K562 (cell line): Measurements from ENCODE around the gene EFCAB5. TPM values are rescaled to one million over a fixed set of nuclear protein-coding genes. Genes with fewer than 3 reads are reported as not detected.
"Not testable (repeated sequence)": the region's sequence is repeated elsewhere in the genome, so short reads cannot be mapped to it uniquely, and the experiment has no call there.

Source experiments
- ATAC-seq: fragments of 200-7000 bp; cut with Tn5 transposase; 3 replicates; pipeline ENCODE4 v1.9.1; 2020; ENCODE audit warnings: moderate library complexity
- BruUV-seq: library from RNA; stranded (reverse); fragments of 400-500 nt; replicated peaks from 2 replicates; lab custom pipeline; 2021; lab: Mats Ljungman, UMichigan
- CTCF ChIA-PET: fragments of 300-600 bp; formaldehyde crosslinking; extraction: SDS; loops from one replicate; lab custom pipeline; 2021; ENCODE audit warnings: low intra/inter-chr PET ratio; lab: Yijun Ruan, JAX
- POLR2A ChIA-PET: fragments of 300-600, 350-650 bp; sonication (Branson Sonifier 250); formaldehyde crosslinking; extraction: SDS; loops from one replicate; lab custom pipeline; 2021; ENCODE audit warnings: antibody characterized with exemption, inconsistent platforms; lab: Yijun Ruan, JAX
- DNase-seq, 4 experiments: peaks; one replicate each; pipeline versions ENCODE4 v3.0.0 to v3.0.0-alpha.2; 2011 to 2018; ENCODE audit warnings: low spot score in 3 of 4, mixed read lengths in 3 of 4; ENCODE audit errors: extremely low read depth in 1 of 4
- FAIRE-seq: peaks from 2 replicates; lab custom pipeline; 2011; peaks lifted over from hg19 to GRCh38; lab: Jason Lieb, UNC
- H2AFZ ChIP-seq: 2 replicates; pipeline ENCODE4 v1.6.0; 2011; ENCODE audit warnings: low read depth, low read length, control low read depth, inconsistent platforms
- H3K27ac ChIP-seq: fragments of 200-600 bp; 3 replicates; pipeline ENCODE4 v1.8.0; 2011; ENCODE audit warnings: low read depth, mild to moderate bottlenecking, control low read depth, inconsistent platforms, low read length, moderate library complexity, mixed read lengths; ENCODE audit errors: extremely low read depth
- H3K27me3 ChIP-seq, 2 experiments: fragments of 300-600 bp in 1 of 2; 2 replicates in 1 of 2; 3 replicates in 1 of 2; pipeline versions ENCODE4 v1.6.0 to v1.8.0; 2011; ENCODE audit warnings: inconsistent platforms in 2 of 2, low read length in 2 of 2, mild to moderate bottlenecking in 1 of 2, mixed read lengths in 1 of 2, moderate library complexity in 1 of 2; ENCODE audit not compliant: control insufficient read depth in 2 of 2, insufficient read depth in 2 of 2
- H3K36me3 ChIP-seq: fragments of 300-600 bp; 3 replicates; pipeline ENCODE4 v1.8.0; 2011; ENCODE audit warnings: mild to moderate bottlenecking, low read length, inconsistent platforms; ENCODE audit not compliant: control insufficient read depth, insufficient read depth
- H3K4me1 ChIP-seq, 2 experiments: fragments of 200-600 bp in 1 of 2; replicated peaks in 1 of 2; 2 replicates in 1 of 2; 3 replicates in 1 of 2; pipeline versions ENCODE4 v1.5.1 to v1.8.0; 2011; ENCODE audit warnings: inconsistent platforms in 2 of 2, low read length in 2 of 2, mild to moderate bottlenecking in 1 of 2, mixed read lengths in 1 of 2, moderate library complexity in 1 of 2; ENCODE audit not compliant: control insufficient read depth in 2 of 2, insufficient read depth in 2 of 2
- H3K4me2 ChIP-seq: 2 replicates; pipeline ENCODE4 v1.6.1; 2011; ENCODE audit warnings: low read length, control low read depth, inconsistent platforms, mixed read lengths; ENCODE audit not compliant: insufficient read depth
- H3K4me3 ChIP-seq: fragments of 200-600 bp; sonication (generic), shearing (Covaris generic); 2 replicates; pipeline ENCODE4 v1.5.1; 2016; ENCODE audit warnings: control low read depth, inconsistent platforms
- H3K79me2 ChIP-seq: fragments of 200-600 bp; 3 replicates; pipeline ENCODE4 v1.8.0; 2011; ENCODE audit warnings: low read length, inconsistent platforms; ENCODE audit not compliant: control insufficient read depth, insufficient read depth
- H3K9ac ChIP-seq, 2 experiments: 2 replicates each; pipeline versions ENCODE4 v1.6.0 to v1.6.1; 2011; ENCODE audit warnings: low read depth in 2 of 2, low read length in 2 of 2, control low read depth in 1 of 2, inconsistent platforms in 1 of 2, mild to moderate bottlenecking in 1 of 2, mixed read lengths in 1 of 2; ENCODE audit not compliant: insufficient read depth in 1 of 2
- H3K9me1 ChIP-seq: one replicate; pipeline ENCODE4 v1.6.0; 2011; ENCODE audit warnings: inconsistent platforms, mild to moderate bottlenecking, low read length, moderate library complexity; ENCODE audit not compliant: control insufficient read depth, insufficient read depth
- H3K9me3 ChIP-seq: replicated peaks from 2 replicates; pipeline ENCODE4 v1.5.1; 2011; ENCODE audit warnings: low read depth, low read length, inconsistent platforms; ENCODE audit not compliant: control insufficient read depth, insufficient read depth
- H4K20me1 ChIP-seq: replicated peaks from 2 replicates; pipeline ENCODE4 v1.6.1; 2011; ENCODE audit warnings: low read length, inconsistent platforms, mixed read lengths; ENCODE audit not compliant: control insufficient read depth, insufficient read depth
- HDAC6 ChIP-seq: IDR thresholded peaks from 2 replicates; pipeline ENCODE4 v1.6.1; 2012; ENCODE audit warnings: low read depth, mild to moderate bottlenecking, control low read depth, inconsistent platforms, low read length, moderate library complexity
- RAD21 ChIP-seq, 2 experiments: fragments of 250-450 bp in 1 of 2; fragments of 450-650 bp in 1 of 2; sonication (Bioruptor Pico) in 1 of 2; formaldehyde crosslinking in 1 of 2; IDR thresholded peaks in 1 of 2; conservative IDR thresholded peaks in 1 of 2; 2 replicates each; pipeline versions ENCODE4 v1.4.0 to v1.8.0; 2020 to 2022; ENCODE audit warnings: mild to moderate bottlenecking in 2 of 2, moderate library complexity in 1 of 2
- ZNF146 ChIP-seq: IDR thresholded peaks from one replicate; pipeline ENCODE4 v1.6.1; 2018; ENCODE audit warnings: missing compliant biosample characterization; ENCODE audit not compliant: unreplicated experiment
- WGBS: fragments of 100-300 bp; shearing (Covaris generic); methylation state at CpG from one replicate; pipeline ENCODE4 v1.1.6; 2016; ENCODE audit warnings: low coverage, mixed read lengths; ENCODE audit not compliant: insufficient coverage; ENCODE audit errors: missing lambda C conversion rate; 5-methylcytosine and 5-hydroxymethylcytosine counted together
- in situ Hi-C: fragments of 300-500 bp; cut with MboI; formaldehyde crosslinking; loops from 4 replicates; pipeline ENCODE4 v1.15.0; 2018; ENCODE audit warnings: inconsistent platforms, mixed read lengths
- intact Hi-C: fragments of 100-400 bp; cut with micrococcal nuclease; formaldehyde crosslinking; loops from 2 replicates; pipeline ENCODE4 v1.14.2; 2022
- polyA plus RNA-seq, 8 experiments: library from polyadenylated mRNA; depleted of rRNA in 4 of 8; stranded (reverse) in 5 of 8; unstranded in 3 of 8; fragments of >200 nt; fragmentation: Nextera tagmentation in 2 of 8; fragmentation: Illumina TruSeq in 1 of 8; extraction: Ambion mirVana in 2 of 8; extraction: Trizol in 1 of 8; gene quantifications; 2 replicates each; pipeline versions ENCODE4 v1.2.1 to v1.2.3, GENCODE V29; 2011 to 2014; ENCODE audit warnings: inconsistent platforms in 1 of 8, missing spikeins in 1 of 8
- total RNA-seq, 7 experiments: library from RNA; depleted of rRNA in 6 of 7; stranded (reverse); fragments of >200 nt in 6 of 7; fragmentation: Illumina TruSeq in 2 of 7; extraction: Trizol in 2 of 7; gene quantifications; 2 replicates each; pipeline versions ENCODE4 v1.2.1 to v1.2.3, GENCODE V29; 2011 to 2021; ENCODE audit warnings: low replicate concordance in 1 of 7
- TF ChIP-seq, protein P1 (sequence below), 2 experiments: fragments of 450-650 bp in 1 of 2; sonication (generic) in 1 of 2; formaldehyde crosslinking; conservative IDR thresholded peaks; 2 replicates each; pipeline versions ENCODE4 v1.4.0 to v1.8.1; 2020 to 2022; ENCODE audit warnings: mild to moderate bottlenecking in 1 of 2, missing genetic modification reagents in 1 of 2
- TF ChIP-seq, protein P2 (sequence below), 3 experiments: IDR thresholded peaks in 2 of 3; conservative IDR thresholded peaks in 1 of 3; 2 replicates each; pipeline ENCODE4 v1.5.1; 2011 to 2012; ENCODE audit warnings: low read length in 3 of 3, mild to moderate bottlenecking in 3 of 3, control low read depth in 2 of 3, improper control_type of control experiment in 1 of 3, inconsistent platforms in 1 of 3, low read depth in 1 of 3, mixed read lengths in 1 of 3, moderate library complexity in 1 of 3; ENCODE audit not compliant: insufficient read depth in 2 of 3

EFCAB5 gene
- total and polyA plus RNA-seq, 9 of the 15 experiments (the other 6 are each of a cell fraction or from before 2014, with no cell fraction given), result 0.06 to 0.11 TPM; not detected in 7

DNA sequence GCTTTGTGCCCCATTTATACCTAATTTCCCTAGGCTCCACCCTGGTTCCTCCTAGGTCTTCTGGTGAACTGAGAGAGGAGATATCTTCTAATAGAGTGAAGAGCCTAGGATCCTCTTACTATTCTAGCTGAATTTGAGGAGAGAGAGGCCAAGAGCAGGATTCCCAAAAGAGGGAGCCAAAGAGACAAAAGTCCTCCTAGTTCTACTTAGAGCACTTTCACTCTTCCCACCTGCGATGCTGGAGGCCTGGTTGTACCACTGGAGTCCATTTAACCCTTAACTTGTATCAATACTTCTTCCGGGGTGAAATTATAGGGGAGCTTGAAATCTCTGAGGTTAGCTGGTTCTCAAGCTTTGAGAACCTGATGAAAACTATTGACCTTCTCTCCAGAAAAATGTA lies 8.1 kb upstream of the EFCAB5 start (continued):
- TF ChIP-seq, protein P1, sequence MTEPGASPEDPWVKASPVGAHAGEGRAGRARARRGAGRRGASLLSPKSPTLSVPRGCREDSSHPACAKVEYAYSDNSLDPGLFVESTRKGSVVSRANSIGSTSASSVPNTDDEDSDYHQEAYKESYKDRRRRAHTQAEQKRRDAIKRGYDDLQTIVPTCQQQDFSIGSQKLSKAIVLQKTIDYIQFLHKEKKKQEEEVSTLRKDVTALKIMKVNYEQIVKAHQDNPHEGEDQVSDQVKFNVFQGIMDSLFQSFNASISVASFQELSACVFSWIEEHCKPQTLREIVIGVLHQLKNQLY (CRISPR knock-in tag; conservative IDR thresholded peaks at IDR 0.05), result no peak
- TF ChIP-seq RAD21 (CRISPR knock-in tag; conservative IDR thresholded peaks at IDR 0.05 in 1 of 2, IDR thresholded peaks at IDR 0.05 in 1 of 2), result peak; percentile 46 to 59
- TF ChIP-seq HDAC6, result no peak
- TF ChIP-seq, protein P2, sequence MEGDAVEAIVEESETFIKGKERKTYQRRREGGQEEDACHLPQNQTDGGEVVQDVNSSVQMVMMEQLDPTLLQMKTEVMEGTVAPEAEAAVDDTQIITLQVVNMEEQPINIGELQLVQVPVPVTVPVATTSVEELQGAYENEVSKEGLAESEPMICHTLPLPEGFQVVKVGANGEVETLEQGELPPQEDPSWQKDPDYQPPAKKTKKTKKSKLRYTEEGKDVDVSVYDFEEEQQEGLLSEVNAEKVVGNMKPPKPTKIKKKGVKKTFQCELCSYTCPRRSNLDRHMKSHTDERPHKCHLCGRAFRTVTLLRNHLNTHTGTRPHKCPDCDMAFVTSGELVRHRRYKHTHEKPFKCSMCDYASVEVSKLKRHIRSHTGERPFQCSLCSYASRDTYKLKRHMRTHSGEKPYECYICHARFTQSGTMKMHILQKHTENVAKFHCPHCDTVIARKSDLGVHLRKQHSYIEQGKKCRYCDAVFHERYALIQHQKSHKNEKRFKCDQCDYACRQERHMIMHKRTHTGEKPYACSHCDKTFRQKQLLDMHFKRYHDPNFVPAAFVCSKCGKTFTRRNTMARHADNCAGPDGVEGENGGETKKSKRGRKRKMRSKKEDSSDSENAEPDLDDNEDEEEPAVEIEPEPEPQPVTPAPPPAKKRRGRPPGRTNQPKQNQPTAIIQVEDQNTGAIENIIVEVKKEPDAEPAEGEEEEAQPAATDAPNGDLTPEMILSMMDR (IDR thresholded peaks at IDR 0.05 in 2 of 3, conservative IDR thresholded peaks at IDR 0.05 in 1 of 3; ENCODE audit: insufficient read depth in 2 of 3, low read depth in 1 of 3, low read length in 3 of 3), result peak; percentile 12 to 62 (median 14); a peak in 2 of 6 replicates

DNA sequence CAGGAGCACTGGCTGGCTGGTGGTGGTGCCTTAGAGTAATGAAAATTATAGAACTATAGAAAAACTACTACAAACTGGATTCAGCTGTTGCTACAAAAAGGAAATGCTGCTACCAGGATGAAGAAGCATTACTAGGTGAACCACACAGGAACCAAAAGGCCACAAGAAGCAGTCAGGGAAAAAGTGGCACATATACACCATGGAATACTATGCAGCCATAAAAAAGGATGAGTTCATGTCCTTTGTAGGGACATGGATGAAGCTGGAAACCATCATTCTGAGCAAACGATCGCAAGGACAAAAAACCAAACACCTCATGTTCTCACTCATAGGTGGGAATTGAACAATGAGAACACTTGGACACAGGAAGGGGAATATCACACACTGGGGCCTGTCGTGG lies 5.5 kb upstream of the EFCAB5 start:
- H2AFZ ChIP-seq, DNase-seq, H3K9me1 ChIP-seq, H3K9me3 ChIP-seq, H3K27me3 ChIP-seq, ATAC-seq, H3K79me2 ChIP-seq, H4K20me1 ChIP-seq, CTCF ChIA-PET, H3K4me3 ChIP-seq, BruUV-seq, in situ Hi-C loops, POLR2A ChIA-PET, H3K36me3 ChIP-seq, H3K4me1 ChIP-seq, intact Hi-C loops, H3K4me2 ChIP-seq, H3K27ac ChIP-seq, FAIRE-seq, H3K9ac ChIP-seq: not testable (repeated sequence)
- 5% methylated on average over 2 of the region's 3 CpGs for WGBS
- TF ChIP-seq ZNF146 (CRISPR knock-in tag), result peak; percentile 71
